Prostate gland (tissue), 2 donors: Measurements from ENCODE around the gene SDR39U1.

Experiments
- POLR2A ChIP-seq: fragments of 450-650 bp; IDR thresholded peaks from one replicate; pipeline ENCODE4 v1.6.1; 2016; ENCODE audit warnings: antibody characterized with exemption, mild to moderate bottlenecking
- POLR2AphosphoS5 ChIP-seq: sonication (generic); formaldehyde crosslinking; IDR thresholded peaks from one replicate; pipeline ENCODE4 v1.6.1; 2017; ENCODE audit warnings: antibody characterized with exemption
- TF ChIP-seq, protein P1 (sequence below), 4 experiments: fragments of 200-600 bp in 2 of 4; fragments of 450-650 bp in 2 of 4; sonication (generic) in 2 of 4; IDR thresholded peaks; 1 replicate in 3 of 4; 2 replicates in 1 of 4; pipeline ENCODE4 v1.5.1; 2016 to 2019; ENCODE audit warnings: antibody characterized with exemption in 4 of 4, mild to moderate bottlenecking in 2 of 4, moderate library complexity in 2 of 4

DNA sequence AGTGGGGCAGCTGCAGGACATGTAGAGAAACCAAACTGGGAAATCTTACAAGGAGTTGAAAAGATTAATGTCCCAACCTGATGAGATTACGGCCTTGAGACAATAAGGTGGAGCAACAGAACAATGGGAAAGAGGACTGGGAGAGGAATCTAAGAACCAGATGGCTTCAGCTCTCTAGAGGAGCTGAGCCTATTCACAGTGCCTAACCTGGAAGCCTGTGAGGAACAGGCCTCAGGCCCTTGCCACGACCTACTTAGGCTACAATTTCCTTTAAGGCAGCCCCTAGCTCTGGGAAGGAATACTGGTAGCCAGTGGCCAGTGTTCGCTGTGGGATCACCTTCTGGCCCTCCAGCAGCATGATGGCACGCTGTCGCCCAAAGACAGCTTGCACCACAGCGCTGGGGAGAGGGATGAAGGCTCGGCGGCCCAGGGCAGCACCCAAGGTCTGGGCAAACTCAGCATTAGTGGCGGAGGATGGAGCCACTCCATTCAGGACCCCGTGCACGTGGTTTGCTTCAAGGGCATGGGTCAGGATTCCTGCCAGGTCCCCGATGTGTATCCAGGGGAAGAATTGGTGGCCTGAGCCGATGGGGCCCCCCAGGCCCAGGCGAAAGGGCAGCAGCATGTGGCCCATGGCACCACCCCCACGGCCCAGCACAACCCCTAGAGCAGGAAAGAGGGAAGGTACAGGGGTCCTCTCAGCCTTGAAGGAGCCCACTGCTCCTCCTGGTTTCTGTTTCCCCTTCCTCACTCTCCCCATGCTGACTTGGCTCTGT, 2.6 kb downstream of the SDR39U1 start:
- TF ChIP-seq POLR2AphosphoS5 (no peak), POLR2A (no peak)
- TF ChIP-seq, protein P1, sequence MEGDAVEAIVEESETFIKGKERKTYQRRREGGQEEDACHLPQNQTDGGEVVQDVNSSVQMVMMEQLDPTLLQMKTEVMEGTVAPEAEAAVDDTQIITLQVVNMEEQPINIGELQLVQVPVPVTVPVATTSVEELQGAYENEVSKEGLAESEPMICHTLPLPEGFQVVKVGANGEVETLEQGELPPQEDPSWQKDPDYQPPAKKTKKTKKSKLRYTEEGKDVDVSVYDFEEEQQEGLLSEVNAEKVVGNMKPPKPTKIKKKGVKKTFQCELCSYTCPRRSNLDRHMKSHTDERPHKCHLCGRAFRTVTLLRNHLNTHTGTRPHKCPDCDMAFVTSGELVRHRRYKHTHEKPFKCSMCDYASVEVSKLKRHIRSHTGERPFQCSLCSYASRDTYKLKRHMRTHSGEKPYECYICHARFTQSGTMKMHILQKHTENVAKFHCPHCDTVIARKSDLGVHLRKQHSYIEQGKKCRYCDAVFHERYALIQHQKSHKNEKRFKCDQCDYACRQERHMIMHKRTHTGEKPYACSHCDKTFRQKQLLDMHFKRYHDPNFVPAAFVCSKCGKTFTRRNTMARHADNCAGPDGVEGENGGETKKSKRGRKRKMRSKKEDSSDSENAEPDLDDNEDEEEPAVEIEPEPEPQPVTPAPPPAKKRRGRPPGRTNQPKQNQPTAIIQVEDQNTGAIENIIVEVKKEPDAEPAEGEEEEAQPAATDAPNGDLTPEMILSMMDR (IDR thresholded peaks at IDR 0.05), result no peak
